ENCODE measurements around the gene ZNF280A. TPM values are rescaled to one million over a fixed set of nuclear protein-coding genes. Genes with fewer than 3 reads are reported as not detected.

The ZNF280A gene
- total and polyA plus RNA-seq, 2 of the 8 experiments (the other 6 are each of a cell fraction or from before 2014, with no cell fraction given), result 0.09 to 0.61 TPM

- Histone ChIP-seq H2AFZ (ENCODE audit: low read length) (no peak overlapping the region), H3K23ac (ENCODE audit: insufficient read length) (no peak overlapping the region), H4K20me1 (replicated peaks in 1 of 2; ENCODE audit: control insufficient read depth in 1 of 2, insufficient read depth in 2 of 2, low read length in 2 of 2) (no peaks in the 10 kb centered on the region), H3K18ac (ENCODE audit: extremely low read depth, low read length) (no peak overlapping the region), H3K4ac (replicated peaks; ENCODE audit: insufficient read length, low read depth, low read length) (no peak overlapping the region), H4K8ac (ENCODE audit: extremely low read depth, insufficient read depth, low read length) (no peak overlapping the region), H3K27me3 (replicated peaks in 1 of 4; ENCODE audit: control insufficient read depth in 3 of 4, extremely low read depth in 1 of 4, insufficient read depth in 3 of 4, low read length in 3 of 4) (peaks cover 2 to 37% (median 22%) of the 10 kb centered on the region in 4 experiments; a peak in 6 of 7 replicates), H3K23me2 (ENCODE audit: low read depth, low read length) (no peaks in the 10 kb centered on the region; the same call in 1 of the 2 replicates), H2AK5ac (ENCODE audit: low read depth, low read length) (no peak overlapping the region), H3K79me2 (ENCODE audit: control insufficient read depth in 1 of 2, insufficient read depth in 2 of 2, low read length in 2 of 2) (no peaks in the 10 kb centered on the region), H2BK12ac (ENCODE audit: low read depth, low read length) (no peak overlapping the region), H3K4me3 (ENCODE audit: extremely low read depth in 1 of 4, insufficient read depth in 2 of 4, low read depth in 3 of 4, low read length in 4 of 4) (no peak overlapping the region), H3K56ac (replicated peaks; ENCODE audit: insufficient read length, low read depth, low read length) (no peak overlapping the region), H2BK120ac (replicated peaks; ENCODE audit: low read depth, low read length) (no peak overlapping the region), H3K14ac (ENCODE audit: insufficient read length) (no peak overlapping the region), H3K4me2 (ENCODE audit: insufficient read depth in 1 of 2, low read depth in 2 of 2, low read length in 2 of 2) (no peak overlapping the region), H2BK20ac (ENCODE audit: low read length) (no peak overlapping the region), H3K36me3 (ENCODE audit: control insufficient read depth in 2 of 4, insufficient read depth in 4 of 4, low read length in 3 of 4) (no peaks in the 10 kb centered on the region), H2BK15ac (ENCODE audit: low read length) (no peak overlapping the region), H3K79me1 (ENCODE audit: low read depth, low read length) (no peaks in the 10 kb centered on the region), H3K9ac (replicated peaks in 1 of 4; ENCODE audit: extremely low read depth in 1 of 4, low read depth in 3 of 4, low read length in 3 of 4) (no peak overlapping the region), H4K91ac (replicated peaks; ENCODE audit: insufficient read length, low read length) (no peak overlapping the region), H2BK5ac (ENCODE audit: low read depth, low read length) (no peak overlapping the region), H3K4me1 (replicated peaks in 1 of 4; ENCODE audit: control insufficient read depth in 3 of 4, insufficient read depth in 4 of 4, low read length in 3 of 4) (no peaks in the 10 kb centered on the region), H3K9me3 (ENCODE audit: insufficient read depth in 2 of 2, low read depth in 1 of 2, low read length in 1 of 2) (peaks cover 0 to 11% of the 10 kb centered on the region in 2 experiments; a peak in 3 of 4 replicates), H3K27ac (ENCODE audit: low read depth, low read length) (no peak overlapping the region), H4K5ac (ENCODE audit: insufficient read length, low read depth, low read length) (no peak overlapping the region)
- DNase-seq (ENCODE audit: low read depth in 1 of 2, low spot score in 2 of 2) (no peak), FAIRE-seq (no peak)
- no peak for TF ChIP-seq TBP (IDR thresholded peaks at IDR 0.05; ENCODE audit: low read depth, low read length)
- TF ChIP-seq RXRA (IDR thresholded peaks at IDR 0.05; ENCODE audit: insufficient read depth, low read depth, low read length), result no peak
- no peak for TF ChIP-seq FOSL1 (IDR thresholded peaks at IDR 0.05; ENCODE audit: insufficient read depth, low read depth, low read length)
- TF ChIP-seq CREB1 (IDR thresholded peaks at IDR 0.05), result no peak
- TF ChIP-seq SIRT6 (IDR thresholded peaks at IDR 0.05; ENCODE audit: low read length), result no peak
- no peak for TF ChIP-seq TAF1 (IDR thresholded peaks at IDR 0.05; ENCODE audit: low read depth, low read length)
- TF ChIP-seq POLR2AphosphoS5 (IDR thresholded peaks at IDR 0.05; ENCODE audit: low read depth, low read length), result no peak
- TF ChIP-seq ZNF274 (IDR thresholded peaks at IDR 0.05; ENCODE audit: borderline replicate concordance, extremely low read depth, low read length), result no peak
- TF ChIP-seq KDM4A (IDR thresholded peaks at IDR 0.05; ENCODE audit: low read depth, low read length, severe bottlenecking), result no peak
- no peak for TF ChIP-seq CEBPB (IDR thresholded peaks at IDR 0.05; ENCODE audit: low read depth, low read length)
- no peak for TF ChIP-seq PHF8 (conservative IDR thresholded peaks at IDR 0.05; ENCODE audit: low read depth, low read length)
- TF ChIP-seq BACH1 (IDR thresholded peaks at IDR 0.05; ENCODE audit: low read length), result no peak
- no peak for TF ChIP-seq ATF2 (IDR thresholded peaks at IDR 0.05; ENCODE audit: low read length)
- 72% methylated on average over 4 of the region's 4 CpGs; no CpG with 5 or more reads in 1 of the 2 experiments for WGBS, 2 experiments (ENCODE audit: extremely low coverage in 1 of 2, insufficient coverage in 1 of 2, insufficient read length in 1 of 2, insufficient replicate concordance in 2 of 2, low coverage in 1 of 2, low lambda C conversion rate in 2 of 2, missing lambda C conversion rate in 1 of 2)
- ChIA-PET POLR2A (ENCODE audit: partially characterized antibody) (no interaction called here), CTCF (ENCODE audit: partially characterized antibody) (no interaction called here)
Measured at GRCh38 chr22:22516992-22517391, 3.1 kb downstream of the ZNF280A start.

Data from H1 (cell line).